ENCODE data around the gene PLCL1. TPM values are rescaled to one million over a fixed set of nuclear protein-coding genes. Genes with fewer than 3 reads are reported as not detected.

PLCL1 gene
- total RNA-seq, 1 donor from 2014 or later, result 0.50 TPM

DNA sequence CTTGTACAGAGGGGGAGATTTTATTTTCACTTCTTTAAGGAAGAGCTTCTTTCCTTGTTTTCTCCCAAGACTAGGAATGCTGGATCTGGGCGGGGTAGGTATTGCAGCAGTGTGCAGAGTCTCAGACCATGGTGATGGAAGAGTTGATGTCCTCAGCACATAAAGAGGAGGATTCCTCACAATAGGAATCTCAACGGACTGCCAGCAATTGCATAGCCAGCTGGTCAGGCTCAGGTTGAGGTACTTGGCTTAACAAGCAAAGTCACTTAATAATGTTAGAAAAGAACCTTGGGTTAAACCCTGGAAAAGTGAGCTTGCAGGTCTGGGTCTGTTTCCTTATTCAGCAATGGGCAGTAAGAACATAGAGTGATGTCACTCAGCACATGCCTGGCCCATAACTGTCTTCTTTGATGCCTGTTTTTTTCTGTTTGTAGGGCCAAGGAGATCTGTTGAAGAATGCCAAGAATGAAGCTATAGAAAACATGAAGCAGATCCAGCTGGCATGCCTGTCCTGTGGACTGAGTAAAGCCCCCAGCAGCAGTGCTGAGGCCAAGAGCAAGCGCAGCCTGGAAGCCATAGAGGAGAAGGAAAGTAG is 342.1 kb downstream of the PLCL1 start:
- DNase-seq (ENCODE audit: low spot score), result no peak
- H3K9me3 Mint-ChIP-seq (ENCODE audit: low read depth), result peaks cover under 1% of the 10 kb centered on the region
- no peaks in the 10 kb centered on the region for H3K36me3 Mint-ChIP-seq (ENCODE audit: low read depth)
- no peak overlapping the region for H3K4me3 Mint-ChIP-seq (ENCODE audit: unreplicated experiment)
- no peak overlapping the region for H3K27ac Mint-ChIP-seq (ENCODE audit: unreplicated experiment)
- peaks cover 4% of the 10 kb centered on the region for H3K27me3 Mint-ChIP-seq (ENCODE audit: low read depth)
- no peaks in the 10 kb centered on the region for H3K4me1 Mint-ChIP-seq (ENCODE audit: low read depth)
- TF ChIP-seq CTCF (IDR thresholded peaks at IDR 0.05), result no peak

DNA sequence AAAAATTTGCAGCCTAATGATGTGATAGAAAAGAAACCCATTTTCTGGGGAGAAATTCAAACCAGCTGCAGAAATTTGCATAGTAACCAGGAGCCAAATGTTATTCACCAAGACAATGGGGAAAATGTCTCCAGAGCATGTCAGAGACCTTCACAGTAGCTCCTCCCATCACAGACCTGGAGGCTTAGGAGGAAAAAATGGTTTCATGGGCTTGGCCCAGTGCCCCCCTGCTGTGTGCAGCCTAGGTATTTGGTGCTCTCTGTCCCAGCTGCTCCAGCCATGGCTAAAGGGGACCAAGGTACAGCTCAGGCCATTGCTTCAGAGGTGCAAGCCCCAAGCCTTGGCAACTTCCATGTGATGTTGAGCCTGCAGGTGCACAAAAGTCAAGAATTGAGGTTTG is 352.9 kb downstream of the PLCL1 start:
- H3K36me3 Mint-ChIP-seq (ENCODE audit: low read depth), result no peaks in the 10 kb centered on the region
- H3K27ac Mint-ChIP-seq (ENCODE audit: unreplicated experiment), result no peak overlapping the region
- TF ChIP-seq CTCF (IDR thresholded peaks at IDR 0.05), result no peak
- H3K9me3 Mint-ChIP-seq (ENCODE audit: low read depth), result peaks cover 20% of the 10 kb centered on the region
- no peak overlapping the region for H3K4me3 Mint-ChIP-seq (ENCODE audit: unreplicated experiment)
- DNase-seq (ENCODE audit: low spot score), result no peak
- H3K27me3 Mint-ChIP-seq (ENCODE audit: low read depth), result peaks cover 6% of the 10 kb centered on the region
- no peaks in the 10 kb centered on the region for H3K4me1 Mint-ChIP-seq (ENCODE audit: low read depth)

- no peak for DNase-seq (ENCODE audit: low spot score)
- Mint-ChIP-seq H3K4me3 (ENCODE audit: unreplicated experiment) (no peak overlapping the region), H3K27ac (ENCODE audit: unreplicated experiment) (no peak overlapping the region), H3K4me1 (ENCODE audit: low read depth) (no peaks in the 10 kb centered on the region), H3K36me3 (ENCODE audit: low read depth) (no peaks in the 10 kb centered on the region), H3K27me3 (ENCODE audit: low read depth) (peaks cover 7% of the 10 kb centered on the region), H3K9me3 (ENCODE audit: low read depth) (peaks cover 10% of the 10 kb centered on the region)
- no peak for TF ChIP-seq CTCF (IDR thresholded peaks at IDR 0.05)
Measured at GRCh38 chr2:198161151-198161550, 356.8 kb downstream of the PLCL1 start.

- no peak for DNase-seq (ENCODE audit: low spot score)
- Mint-ChIP-seq H3K36me3 (ENCODE audit: low read depth) (no peaks in the 10 kb centered on the region), H3K4me3 (ENCODE audit: unreplicated experiment) (no peak overlapping the region), H3K27me3 (ENCODE audit: low read depth) (peaks cover 7% of the 10 kb centered on the region), H3K4me1 (ENCODE audit: low read depth) (no peaks in the 10 kb centered on the region), H3K27ac (ENCODE audit: unreplicated experiment) (no peak overlapping the region), H3K9me3 (ENCODE audit: low read depth) (peaks cover 3% of the 10 kb centered on the region)
- no peak for TF ChIP-seq CTCF (IDR thresholded peaks at IDR 0.05)
Measured at GRCh38 chr2:198162276-198162675, 357.9 kb downstream of the PLCL1 start.

- Mint-ChIP-seq H3K27ac (ENCODE audit: unreplicated experiment) (no peak overlapping the region), H3K36me3 (ENCODE audit: low read depth) (no peaks in the 10 kb centered on the region), H3K27me3 (ENCODE audit: low read depth) (peaks cover 7% of the 10 kb centered on the region), H3K9me3 (ENCODE audit: low read depth) (peaks cover 5% of the 10 kb centered on the region), H3K4me3 (ENCODE audit: unreplicated experiment) (no peak overlapping the region), H3K4me1 (ENCODE audit: low read depth) (no peaks in the 10 kb centered on the region)
- no peak for TF ChIP-seq CTCF (IDR thresholded peaks at IDR 0.05)
- no peak for DNase-seq (ENCODE audit: low spot score)
Measured at GRCh38 chr2:198164843-198165242, 360.4 kb downstream of the PLCL1 start.
